ENCODE results near the gene PCDHB8. TPM values are rescaled to one million over a fixed set of nuclear protein-coding genes. Genes with fewer than 3 reads are reported as not detected.

Gene PCDHB8
- total RNA-seq, 1 donor from 2014 or later, result 0.49 TPM

Other genes starting within 250 kb of the PCDHB8 start
- gene PCDHAC2, start 211.3 kb upstream of the PCDHB8 start, total RNA-seq, result 3.0 TPM
- gene PCDHB1, start 126.4 kb upstream of the PCDHB8 start, total RNA-seq, result not detected
- 3.1 TPM for gene PCDHB2, start 83.2 kb upstream of the PCDHB8 start, total RNA-seq
- 2.7 TPM for gene PCDHB3, start 77.3 kb upstream of the PCDHB8 start, total RNA-seq
- 1.6 TPM for gene PCDHB4, start 56.0 kb upstream of the PCDHB8 start, total RNA-seq
- 2.7 TPM for gene PCDHB5, start 42.6 kb upstream of the PCDHB8 start, total RNA-seq
- gene PCDHB6, start 27.7 kb upstream of the PCDHB8 start, total RNA-seq, result 0.39 TPM
- gene PCDHB7, start 5.1 kb upstream of the PCDHB8 start, total RNA-seq, result 1.1 TPM
- 2.5 TPM for gene PCDHB16, start 4.6 kb downstream of the PCDHB8 start, total RNA-seq
- gene PCDHB9, start 9.4 kb downstream of the PCDHB8 start, total RNA-seq, result 0.89 TPM
- 1.8 TPM for gene PCDHB10, start 14.6 kb downstream of the PCDHB8 start, total RNA-seq
- 3.5 TPM for gene PCDHB11, start 21.8 kb downstream of the PCDHB8 start, total RNA-seq
- gene PCDHB12, start 30.9 kb downstream of the PCDHB8 start, total RNA-seq, result 2.2 TPM
- 2.9 TPM for gene PCDHB13, start 36.1 kb downstream of the PCDHB8 start, total RNA-seq
- gene PCDHB14, start 45.6 kb downstream of the PCDHB8 start, total RNA-seq, result 3.8 TPM
- gene PCDHB15, start 67.6 kb downstream of the PCDHB8 start, total RNA-seq, result 3.6 TPM
- gene SLC25A2, start 126.3 kb downstream of the PCDHB8 start, total RNA-seq, result 1.4 TPM
- 88.8 TPM for gene TAF7, start 143.0 kb downstream of the PCDHB8 start, total RNA-seq
- gene PCDHGA1, start 152.7 kb downstream of the PCDHB8 start, total RNA-seq, result 0.39 TPM
- 3.6 TPM for gene PCDHGA2, start 161.0 kb downstream of the PCDHB8 start, total RNA-seq
- 1.6 TPM for gene PCDHGA3, start 166.0 kb downstream of the PCDHB8 start, total RNA-seq
- 2.6 TPM for gene PCDHGB1, start 172.3 kb downstream of the PCDHB8 start, total RNA-seq
- gene PCDHGA4, start 177.2 kb downstream of the PCDHB8 start, total RNA-seq, result 2.9 TPM
- 3.3 TPM for gene PCDHGB2, start 182.2 kb downstream of the PCDHB8 start, total RNA-seq
- gene PCDHGA5, start 186.4 kb downstream of the PCDHB8 start, total RNA-seq, result 3.6 TPM
- gene PCDHGB3, start 192.5 kb downstream of the PCDHB8 start, total RNA-seq, result 4.3 TPM
- gene PCDHGA6, start 196.1 kb downstream of the PCDHB8 start, total RNA-seq, result 3.6 TPM
- gene PCDHGA7, start 205.0 kb downstream of the PCDHB8 start, total RNA-seq, result 3.5 TPM
- gene PCDHGB4, start 209.9 kb downstream of the PCDHB8 start, total RNA-seq, result 6.1 TPM
- gene PCDHGA8, start 214.8 kb downstream of the PCDHB8 start, total RNA-seq, result 3.3 TPM
- gene PCDHGB5, start 220.2 kb downstream of the PCDHB8 start, total RNA-seq, result 8.0 TPM
- 4.2 TPM for gene PCDHGA9, start 225.0 kb downstream of the PCDHB8 start, total RNA-seq
- gene PCDHGB6, start 230.2 kb downstream of the PCDHB8 start, total RNA-seq, result 5.6 TPM
- 4.9 TPM for gene PCDHGA10, start 235.2 kb downstream of the PCDHB8 start, total RNA-seq
- gene PCDHGB7, start 239.9 kb downstream of the PCDHB8 start, total RNA-seq, result 7.6 TPM
- 6.1 TPM for gene PCDHGA11, start 243.3 kb downstream of the PCDHB8 start, total RNA-seq